HepG2 (cell line): ENCODE measurements around the gene CST5. TPM values are rescaled to one million over a fixed set of nuclear protein-coding genes. Genes with fewer than 3 reads are reported as not detected.

Experiments
- AKAP8 ChIP-seq: sonication (generic); formaldehyde crosslinking; IDR thresholded peaks from 2 replicates; pipeline ENCODE4 v1.5.1; 2020; ENCODE audit warnings: mild to moderate bottlenecking, missing genetic modification reagents
- ARNTL ChIP-seq: sonication (generic); formaldehyde crosslinking; IDR thresholded peaks from 2 replicates; pipeline ENCODE4 v1.4.0; 2020; ENCODE audit warnings: mild to moderate bottlenecking, missing genetic modification reagents
- BRCA1 ChIP-seq: sonication (generic); formaldehyde crosslinking; IDR thresholded peaks from 2 replicates; pipeline ENCODE4 v1.4.0; 2020; ENCODE audit warnings: missing genetic modification reagents
- GABPB1 ChIP-seq: IDR thresholded peaks from 2 replicates; pipeline ENCODE4 v1.6.1; 2016; ENCODE audit warnings: mild to moderate bottlenecking, missing genetic modification reagents, moderate library complexity, missing compliant biosample characterization
- MTF1 ChIP-seq: sonication (generic); formaldehyde crosslinking; IDR thresholded peaks from 2 replicates; pipeline ENCODE4 v1.5.0; 2020; ENCODE audit warnings: missing genetic modification reagents
- MYNN ChIP-seq: sonication (generic); formaldehyde crosslinking; IDR thresholded peaks from 2 replicates; pipeline ENCODE4 v1.4.0; 2020; ENCODE audit warnings: mild to moderate bottlenecking, low read depth, missing genetic modification reagents
- NFE2L1 ChIP-seq: sonication (generic); formaldehyde crosslinking; IDR thresholded peaks from 2 replicates; pipeline ENCODE4 v1.4.0; 2020; ENCODE audit warnings: missing genetic modification reagents, mild to moderate bottlenecking, borderline replicate concordance
- PITX1 ChIP-seq: sonication (generic); formaldehyde crosslinking; IDR thresholded peaks from 2 replicates; pipeline ENCODE4 v1.5.1; 2020; ENCODE audit warnings: mild to moderate bottlenecking, missing genetic modification reagents
- PRPF4 ChIP-seq: fragments of 200-400 bp; formaldehyde crosslinking; IDR thresholded peaks from 2 replicates; pipeline ENCODE4 v1.6.1; 2016; ENCODE audit warnings: low read length, low read depth; ENCODE audit not compliant: poor library complexity, severe bottlenecking
- RCOR2 ChIP-seq: IDR thresholded peaks from 2 replicates; pipeline ENCODE4 v1.6.1; 2016; ENCODE audit warnings: missing biosample characterization, missing genetic modification reagents
- RORA ChIP-seq: sonication (generic); formaldehyde crosslinking; IDR thresholded peaks from 2 replicates; pipeline ENCODE4 v1.5.0; 2020; ENCODE audit warnings: mild to moderate bottlenecking, missing genetic modification reagents, moderate library complexity
- SNAPC2 ChIP-seq: sonication (generic); formaldehyde crosslinking; IDR thresholded peaks from 2 replicates; pipeline ENCODE4 v1.8.1; 2022; ENCODE audit warnings: mild to moderate bottlenecking, missing genetic modification reagents
- SSRP1 ChIP-seq: IDR thresholded peaks from 2 replicates; pipeline ENCODE4 v1.6.1; 2016; ENCODE audit warnings: control low read depth
- SUZ12 ChIP-seq: fragments of 150-350 bp; IDR thresholded peaks from 2 replicates; pipeline ENCODE4 v1.6.1; 2014; ENCODE audit warnings: low read depth, low read length
- TEAD3 ChIP-seq: optimal IDR thresholded peaks from 2 replicates; pipeline ENCODE3; 2016; ENCODE audit warnings: borderline replicate concordance
- ZBTB20 ChIP-seq: sonication (generic); formaldehyde crosslinking; IDR thresholded peaks from 2 replicates; pipeline ENCODE4 v1.8.1; 2023; ENCODE audit warnings: missing genetic modification reagents, low read depth, mild to moderate bottlenecking, borderline replicate concordance
- ZNF160 ChIP-seq: sonication (generic); formaldehyde crosslinking; IDR thresholded peaks from 2 replicates; pipeline ENCODE4 v1.8.0; 2022; ENCODE audit warnings: mild to moderate bottlenecking, inconsistent platforms, missing genetic modification reagents
- ZNF17 ChIP-seq: sonication (generic); formaldehyde crosslinking; IDR thresholded peaks from 2 replicates; pipeline ENCODE4 v1.5.0; 2020; ENCODE audit warnings: mild to moderate bottlenecking, missing genetic modification reagents
- ZNF205 ChIP-seq: IDR thresholded peaks from 2 replicates; pipeline ENCODE4 v1.6.1; 2018; ENCODE audit warnings: missing biosample characterization, missing genetic modification reagents
- ZNF296 ChIP-seq: sonication (generic); formaldehyde crosslinking; conservative IDR thresholded peaks from 2 replicates; pipeline ENCODE4 v1.5.0; 2020; ENCODE audit warnings: mild to moderate bottlenecking, missing genetic modification reagents
- ZNF451 ChIP-seq: sonication (generic); formaldehyde crosslinking; IDR thresholded peaks from 2 replicates; pipeline ENCODE4 v1.5.0; 2020; ENCODE audit warnings: mild to moderate bottlenecking, missing genetic modification reagents
- ZNF720 ChIP-seq: sonication (generic); formaldehyde crosslinking; IDR thresholded peaks from 2 replicates; pipeline ENCODE4 v1.4.0; 2020; ENCODE audit warnings: missing genetic modification reagents
- ZNF883 ChIP-seq: sonication (generic); formaldehyde crosslinking; IDR thresholded peaks from 2 replicates; pipeline ENCODE4 v1.5.1; 2020; ENCODE audit warnings: mild to moderate bottlenecking, missing genetic modification reagents; ENCODE audit errors: not compliant biosample characterization
- ZSCAN12 ChIP-seq: sonication (generic); formaldehyde crosslinking; IDR thresholded peaks from 2 replicates; pipeline ENCODE4 v1.9.0; 2021; ENCODE audit warnings: mild to moderate bottlenecking, missing genetic modification reagents
- polyA plus RNA-seq, 8 experiments: library from polyadenylated mRNA; depleted of rRNA in 3 of 8; stranded (reverse) in 7 of 8; unstranded in 1 of 8; fragments of >200 nt; fragmentation: Illumina TruSeq in 4 of 8; extraction: Trizol in 4 of 8; gene quantifications; 2 replicates each; pipeline versions ENCODE4 v1.2.1 to v1.2.3, GENCODE V29; 2011 to 2016; ENCODE audit warnings: low read depth in 4 of 8, missing spikeins in 1 of 8, mixed read lengths in 1 of 8; ENCODE audit not compliant: insufficient read depth in 1 of 8
- total RNA-seq, 5 experiments: library from RNA; depleted of rRNA; stranded (reverse); fragments of >200 nt; fragmentation: Illumina TruSeq; extraction: Trizol; gene quantifications; 2 replicates each; pipeline ENCODE4 v1.2.3, GENCODE V29; 2016; ENCODE audit warnings: low read depth in 1 of 5
- TF ChIP-seq, protein P1 (sequence below): sonication (generic); formaldehyde crosslinking; IDR thresholded peaks from 2 replicates; pipeline ENCODE4 v1.5.1; 2020; ENCODE audit warnings: mild to moderate bottlenecking, missing genetic modification reagents
- TF ChIP-seq, protein P2 (sequence below): sonication (generic); formaldehyde crosslinking; IDR thresholded peaks from 2 replicates; pipeline ENCODE4 v1.5.0; 2020; ENCODE audit warnings: missing genetic modification reagents
- TF ChIP-seq, protein P3 (sequence below): sonication (generic); formaldehyde crosslinking; IDR thresholded peaks from 2 replicates; pipeline ENCODE4 v1.5.0; 2020; ENCODE audit warnings: mild to moderate bottlenecking, low read depth, missing genetic modification reagents, borderline replicate concordance
- TF ChIP-seq, protein P4 (sequence below): sonication (generic); formaldehyde crosslinking; IDR thresholded peaks from 2 replicates; pipeline ENCODE4 v1.9.0; 2022; ENCODE audit warnings: low read depth, missing genetic modification reagents

CST5 gene
- total and polyA plus RNA-seq, 2 of the 13 experiments (the other 11 are each of a cell fraction or from before 2014, with no cell fraction given) = 0.16 TPM; not detected in 1

DNA sequence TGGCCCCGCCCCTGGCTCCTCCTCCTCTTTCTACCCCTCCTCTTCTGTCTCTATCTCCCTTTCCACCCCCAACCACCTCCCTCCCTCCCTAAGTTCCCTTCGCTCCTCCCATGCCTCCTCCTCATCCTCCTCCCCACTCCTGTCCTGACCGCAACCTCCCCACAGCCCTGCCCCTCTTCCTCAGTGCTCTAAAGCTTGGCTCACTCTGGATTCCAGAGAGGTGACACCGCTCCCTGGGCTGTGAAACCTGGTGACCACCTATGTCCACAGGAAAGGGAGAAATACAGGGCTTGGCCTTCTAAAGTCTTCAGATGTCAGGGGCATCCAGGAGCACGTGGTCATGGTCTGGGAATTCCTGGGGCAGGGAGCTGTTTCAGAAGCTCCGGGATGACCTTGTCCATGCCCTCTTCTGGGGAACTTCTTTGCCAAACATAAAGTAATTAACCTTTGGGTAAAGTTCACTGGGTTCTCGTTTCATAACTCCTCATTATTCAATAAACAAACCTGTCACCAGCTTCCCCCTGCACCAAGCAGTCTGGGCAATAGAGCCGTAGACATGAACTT, 345 bp upstream of the CST5 start (continued):
- TF ChIP-seq, protein P1, sequence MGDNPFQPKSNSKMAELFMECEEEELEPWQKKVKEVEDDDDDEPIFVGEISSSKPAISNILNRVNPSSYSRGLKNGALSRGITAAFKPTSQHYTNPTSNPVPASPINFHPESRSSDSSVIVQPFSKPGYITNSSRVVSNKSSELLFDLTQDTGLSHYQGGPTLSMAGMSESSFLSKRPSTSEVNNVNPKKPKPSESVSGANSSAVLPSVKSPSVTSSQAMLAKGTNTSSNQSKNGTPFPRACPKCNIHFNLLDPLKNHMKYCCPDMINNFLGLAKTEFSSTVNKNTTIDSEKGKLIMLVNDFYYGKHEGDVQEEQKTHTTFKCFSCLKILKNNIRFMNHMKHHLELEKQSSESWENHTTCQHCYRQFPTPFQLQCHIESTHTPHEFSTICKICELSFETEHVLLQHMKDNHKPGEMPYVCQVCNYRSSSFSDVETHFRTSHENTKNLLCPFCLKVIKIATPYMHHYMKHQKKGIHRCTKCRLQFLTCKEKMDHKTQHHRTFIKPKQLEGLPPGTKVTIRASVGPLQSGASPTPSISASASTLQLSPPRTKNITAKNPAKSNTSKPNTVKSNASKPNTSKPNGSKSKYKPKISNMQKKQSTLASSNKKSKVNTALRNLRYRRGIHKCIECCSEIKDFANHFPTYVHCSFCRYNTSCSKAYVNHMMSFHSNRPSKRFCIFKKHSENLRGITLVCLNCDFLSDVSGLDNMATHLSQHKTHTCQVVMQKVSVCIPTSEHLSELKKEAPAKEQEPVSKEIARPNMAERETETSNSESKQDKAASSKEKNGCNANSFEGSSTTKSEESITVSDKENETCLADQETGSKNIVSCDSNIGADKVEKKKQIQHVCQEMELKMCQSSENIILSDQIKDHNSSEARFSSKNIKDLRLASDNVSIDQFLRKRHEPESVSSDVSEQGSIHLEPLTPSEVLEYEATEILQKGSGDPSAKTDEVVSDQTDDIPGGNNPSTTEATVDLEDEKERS (CRISPR knock-in tag) = peak; percentile 61; the same call in 1 of the 2 replicates
- no peak for TF ChIP-seq MYNN (CRISPR knock-in tag)
- no peak for TF ChIP-seq PRPF4
- TF ChIP-seq RCOR2 = no peak
- TF ChIP-seq, protein P2, sequence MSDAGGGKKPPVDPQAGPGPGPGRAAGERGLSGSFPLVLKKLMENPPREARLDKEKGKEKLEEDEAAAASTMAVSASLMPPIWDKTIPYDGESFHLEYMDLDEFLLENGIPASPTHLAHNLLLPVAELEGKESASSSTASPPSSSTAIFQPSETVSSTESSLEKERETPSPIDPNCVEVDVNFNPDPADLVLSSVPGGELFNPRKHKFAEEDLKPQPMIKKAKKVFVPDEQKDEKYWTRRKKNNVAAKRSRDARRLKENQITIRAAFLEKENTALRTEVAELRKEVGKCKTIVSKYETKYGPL (CRISPR knock-in tag) = no peak
- TF ChIP-seq ZSCAN12 (CRISPR knock-in tag) = no peak
- no peak for TF ChIP-seq ZNF883 (CRISPR knock-in tag)
- no peak for TF ChIP-seq ZNF160
- TF ChIP-seq ZBTB20 (CRISPR knock-in tag) = no peak
- no peak for TF ChIP-seq ZNF720 (CRISPR knock-in tag)
- TF ChIP-seq, protein P3, sequence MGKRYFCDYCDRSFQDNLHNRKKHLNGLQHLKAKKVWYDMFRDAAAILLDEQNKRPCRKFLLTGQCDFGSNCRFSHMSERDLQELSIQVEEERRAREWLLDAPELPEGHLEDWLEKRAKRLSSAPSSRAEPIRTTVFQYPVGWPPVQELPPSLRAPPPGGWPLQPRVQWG = no peak
- TF ChIP-seq BRCA1 (CRISPR knock-in tag) = no peak
- TF ChIP-seq GABPB1 (CRISPR knock-in tag) = peak; percentile 24; the same call in 1 of the 2 replicates
- TF ChIP-seq AKAP8 (CRISPR knock-in tag) = no peak
- TF ChIP-seq SNAPC2 (CRISPR knock-in tag) = no peak
- TF ChIP-seq RORA (CRISPR knock-in tag) = no peak
- TF ChIP-seq PITX1 (CRISPR knock-in tag) = 0 out of 2 replicates have a peak, but pooled peaks have one; percentile 71
- TF ChIP-seq TEAD3 = peak; percentile 90
- TF ChIP-seq, protein P4, sequence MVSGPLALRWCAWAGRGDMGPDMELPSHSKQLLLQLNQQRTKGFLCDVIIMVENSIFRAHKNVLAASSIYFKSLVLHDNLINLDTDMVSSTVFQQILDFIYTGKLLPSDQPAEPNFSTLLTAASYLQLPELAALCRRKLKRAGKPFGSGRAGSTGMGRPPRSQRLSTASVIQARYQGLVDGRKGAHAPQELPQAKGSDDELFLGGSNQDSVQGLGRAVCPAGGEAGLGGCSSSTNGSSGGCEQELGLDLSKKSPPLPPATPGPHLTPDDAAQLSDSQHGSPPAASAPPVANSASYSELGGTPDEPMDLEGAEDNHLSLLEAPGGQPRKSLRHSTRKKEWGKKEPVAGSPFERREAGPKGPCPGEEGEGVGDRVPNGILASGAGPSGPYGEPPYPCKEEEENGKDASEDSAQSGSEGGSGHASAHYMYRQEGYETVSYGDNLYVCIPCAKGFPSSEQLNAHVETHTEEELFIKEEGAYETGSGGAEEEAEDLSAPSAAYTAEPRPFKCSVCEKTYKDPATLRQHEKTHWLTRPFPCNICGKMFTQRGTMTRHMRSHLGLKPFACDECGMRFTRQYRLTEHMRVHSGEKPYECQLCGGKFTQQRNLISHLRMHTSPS = peak; percentile 72; the same call in 1 of the 2 replicates
- no peak for TF ChIP-seq ZNF205 (CRISPR knock-in tag)
- TF ChIP-seq ZNF17 (CRISPR knock-in tag) = no peak
- no peak for TF ChIP-seq ZNF451 (CRISPR knock-in tag)
- TF ChIP-seq ZNF296 = no peak
- TF ChIP-seq ARNTL (CRISPR knock-in tag) = no peak; the same call in 1 of the 2 replicates
- no peak for TF ChIP-seq MTF1
- TF ChIP-seq SSRP1 (CRISPR knock-in tag) = no peak
- no peak for TF ChIP-seq NFE2L1 (CRISPR knock-in tag)
- TF ChIP-seq SUZ12 = no peak
